SK-N-SH treated with all-trans-retinoic acid at 6 μM for 48 hours (cell line): Measurements from ENCODE around the gene MRGPRX3.

ENCODE experiments used
- ARNTL ChIP-seq: fragments of 450-650 bp; formaldehyde crosslinking; IDR thresholded peaks from 2 replicates; pipeline ENCODE4 v1.5.0; 2020; ENCODE audit warnings: low read depth, mild to moderate bottlenecking, moderate library complexity, borderline replicate concordance
- CREB5 ChIP-seq: fragments of 250-450 bp; sonication (Bioruptor Pico); IDR thresholded peaks from 2 replicates; pipeline ENCODE4 v1.5.1; 2020; ENCODE audit warnings: low read depth, mild to moderate bottlenecking, moderate library complexity
- CSDC2 ChIP-seq: fragments of 250-450 bp; sonication (Bioruptor Pico); IDR thresholded peaks from 2 replicates; pipeline ENCODE4 v1.5.0; 2020; ENCODE audit warnings: mild to moderate bottlenecking, moderate library complexity
- CSRNP3 ChIP-seq: fragments of 250-450 bp; sonication (Bioruptor Pico); IDR thresholded peaks from 2 replicates; pipeline ENCODE4 v1.5.1; 2021; ENCODE audit warnings: mild to moderate bottlenecking, moderate library complexity
- ISL1 ChIP-seq: fragments of 250-450 bp; sonication (Bioruptor Pico); IDR thresholded peaks from 2 replicates; pipeline ENCODE4 v2.1.2; 2022; ENCODE audit warnings: mild to moderate bottlenecking, moderate library complexity
- PATZ1 ChIP-seq: fragments of 250-450 bp; sonication (Bioruptor Pico); IDR thresholded peaks from 2 replicates; pipeline ENCODE4 v1.8.0; 2020; ENCODE audit warnings: mild to moderate bottlenecking, moderate library complexity, borderline replicate concordance
- RARB ChIP-seq: fragments of 250-450 bp; sonication (Bioruptor Pico); IDR thresholded peaks from 2 replicates; pipeline ENCODE4 v1.8.0; 2021; ENCODE audit warnings: mild to moderate bottlenecking, moderate library complexity
- SNAI2 ChIP-seq: fragments of 250-450 bp; sonication (Bioruptor Pico); IDR thresholded peaks from 2 replicates; pipeline ENCODE4 v1.5.0; 2020; ENCODE audit warnings: mild to moderate bottlenecking, moderate library complexity
- ZFP3 ChIP-seq: fragments of 250-450 bp; sonication (Bioruptor Pico); IDR thresholded peaks from 2 replicates; pipeline ENCODE4 v1.5.0; 2020; ENCODE audit warnings: mild to moderate bottlenecking, moderate library complexity
- ZFP30 ChIP-seq: fragments of 450-650 bp; formaldehyde crosslinking; IDR thresholded peaks from 2 replicates; pipeline ENCODE4 v1.5.0; 2022; ENCODE audit warnings: mild to moderate bottlenecking, moderate library complexity
- ZNF565 ChIP-seq: fragments of 450-650 bp; formaldehyde crosslinking; conservative IDR thresholded peaks from 2 replicates; pipeline ENCODE4 v1.5.0; 2020; ENCODE audit warnings: low read depth, mild to moderate bottlenecking, moderate library complexity
- ZNF8 ChIP-seq: fragments of 450-650 bp; formaldehyde crosslinking; IDR thresholded peaks from 2 replicates; pipeline ENCODE4 v1.5.0; 2020; ENCODE audit warnings: mild to moderate bottlenecking, moderate library complexity
- TF ChIP-seq, protein P1 (sequence below): fragments of 250-450 bp; sonication (Bioruptor Pico); IDR thresholded peaks from 2 replicates; pipeline ENCODE4 v1.8.0; 2021; ENCODE audit warnings: low read depth, mild to moderate bottlenecking, moderate library complexity, borderline replicate concordance
- TF ChIP-seq, protein P2 (sequence below): fragments of 250-450 bp; sonication (Bioruptor Pico); IDR thresholded peaks from 2 replicates; pipeline ENCODE4 v1.5.0; 2020; ENCODE audit warnings: mild to moderate bottlenecking, moderate library complexity

GRCh38 chr11:18132341-18132740 lies at the start of gene MRGPRX3:
- no peak for TF ChIP-seq CSRNP3 (CRISPR knock-in tag)
- no peak for TF ChIP-seq ARNTL (CRISPR knock-in tag)
- no peak for TF ChIP-seq ZFP30
- TF ChIP-seq, protein P1, sequence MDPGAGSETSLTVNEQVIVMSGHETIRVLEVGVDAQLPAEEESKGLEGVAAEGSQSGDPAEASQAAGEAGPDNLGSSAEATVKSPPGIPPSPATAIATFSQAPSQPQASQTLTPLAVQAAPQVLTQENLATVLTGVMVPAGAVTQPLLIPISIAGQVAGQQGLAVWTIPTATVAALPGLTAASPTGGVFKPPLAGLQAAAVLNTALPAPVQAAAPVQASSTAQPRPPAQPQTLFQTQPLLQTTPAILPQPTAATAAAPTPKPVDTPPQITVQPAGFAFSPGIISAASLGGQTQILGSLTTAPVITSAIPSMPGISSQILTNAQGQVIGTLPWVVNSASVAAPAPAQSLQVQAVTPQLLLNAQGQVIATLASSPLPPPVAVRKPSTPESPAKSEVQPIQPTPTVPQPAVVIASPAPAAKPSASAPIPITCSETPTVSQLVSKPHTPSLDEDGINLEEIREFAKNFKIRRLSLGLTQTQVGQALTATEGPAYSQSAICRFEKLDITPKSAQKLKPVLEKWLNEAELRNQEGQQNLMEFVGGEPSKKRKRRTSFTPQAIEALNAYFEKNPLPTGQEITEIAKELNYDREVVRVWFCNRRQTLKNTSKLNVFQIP (CRISPR knock-in tag), result no peak
- no peak for TF ChIP-seq CREB5
- no peak for TF ChIP-seq ZNF565 (CRISPR knock-in tag)
- TF ChIP-seq RARB (CRISPR knock-in tag), result no peak
- TF ChIP-seq CSDC2 (CRISPR knock-in tag), result no peak
- TF ChIP-seq PATZ1 (CRISPR knock-in tag), result no peak
- TF ChIP-seq SNAI2 (CRISPR knock-in tag), result no peak
- no peak for TF ChIP-seq ZNF8 (CRISPR knock-in tag)
- TF ChIP-seq, protein P2, sequence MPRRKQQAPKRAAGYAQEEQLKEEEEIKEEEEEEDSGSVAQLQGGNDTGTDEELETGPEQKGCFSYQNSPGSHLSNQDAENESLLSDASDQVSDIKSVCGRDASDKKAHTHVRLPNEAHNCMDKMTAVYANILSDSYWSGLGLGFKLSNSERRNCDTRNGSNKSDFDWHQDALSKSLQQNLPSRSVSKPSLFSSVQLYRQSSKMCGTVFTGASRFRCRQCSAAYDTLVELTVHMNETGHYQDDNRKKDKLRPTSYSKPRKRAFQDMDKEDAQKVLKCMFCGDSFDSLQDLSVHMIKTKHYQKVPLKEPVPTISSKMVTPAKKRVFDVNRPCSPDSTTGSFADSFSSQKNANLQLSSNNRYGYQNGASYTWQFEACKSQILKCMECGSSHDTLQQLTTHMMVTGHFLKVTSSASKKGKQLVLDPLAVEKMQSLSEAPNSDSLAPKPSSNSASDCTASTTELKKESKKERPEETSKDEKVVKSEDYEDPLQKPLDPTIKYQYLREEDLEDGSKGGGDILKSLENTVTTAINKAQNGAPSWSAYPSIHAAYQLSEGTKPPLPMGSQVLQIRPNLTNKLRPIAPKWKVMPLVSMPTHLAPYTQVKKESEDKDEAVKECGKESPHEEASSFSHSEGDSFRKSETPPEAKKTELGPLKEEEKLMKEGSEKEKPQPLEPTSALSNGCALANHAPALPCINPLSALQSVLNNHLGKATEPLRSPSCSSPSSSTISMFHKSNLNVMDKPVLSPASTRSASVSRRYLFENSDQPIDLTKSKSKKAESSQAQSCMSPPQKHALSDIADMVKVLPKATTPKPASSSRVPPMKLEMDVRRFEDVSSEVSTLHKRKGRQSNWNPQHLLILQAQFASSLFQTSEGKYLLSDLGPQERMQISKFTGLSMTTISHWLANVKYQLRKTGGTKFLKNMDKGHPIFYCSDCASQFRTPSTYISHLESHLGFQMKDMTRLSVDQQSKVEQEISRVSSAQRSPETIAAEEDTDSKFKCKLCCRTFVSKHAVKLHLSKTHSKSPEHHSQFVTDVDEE (CRISPR knock-in tag), result no peak
- TF ChIP-seq ZFP3 (CRISPR knock-in tag), result no peak
- no peak for TF ChIP-seq ISL1
